Stimulated activated CD4-positive, alpha-beta T cell treated with anti-CD3 and anti-CD28 coated beads, Interleukin-12 subunit alpha, Interleukin-12 subunit beta, amount 100 ng/mL, for 24 hours (primary cell): Measurements from ENCODE around the gene HSDL2.
"Not testable (repeated sequence)": the region's sequence is repeated elsewhere in the genome, so short reads cannot be mapped to it uniquely, and the experiment has no call there.

Experiments
- DNase-seq, 2 experiments: peaks; one replicate each; pipeline ENCODE4 v3.0.0-alpha.2; 2020; ENCODE audit warnings: low read depth in 2 of 2

Gene HSDL2

DNA sequence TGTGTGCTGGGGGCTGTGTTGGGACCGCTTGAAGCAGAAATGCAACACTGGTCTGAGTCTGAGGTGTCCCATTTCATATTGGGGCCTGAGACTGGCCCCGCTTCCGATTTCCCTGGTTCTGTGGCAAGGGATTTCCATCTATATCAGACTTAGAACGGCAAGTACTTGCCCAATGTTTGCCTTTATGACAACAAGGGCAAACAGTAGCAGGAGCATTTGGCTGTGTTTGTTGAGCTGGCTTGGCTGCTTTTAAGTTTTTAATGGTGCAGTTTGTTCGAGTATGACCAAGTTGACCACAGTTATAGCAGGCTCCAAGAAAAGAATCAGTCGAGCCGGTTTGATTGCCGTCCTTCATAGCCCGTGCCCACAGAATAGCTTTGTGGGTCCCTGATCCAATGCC, 17.0 kb downstream of the HSDL2 start:
- DNase-seq, result no peak

DNA sequence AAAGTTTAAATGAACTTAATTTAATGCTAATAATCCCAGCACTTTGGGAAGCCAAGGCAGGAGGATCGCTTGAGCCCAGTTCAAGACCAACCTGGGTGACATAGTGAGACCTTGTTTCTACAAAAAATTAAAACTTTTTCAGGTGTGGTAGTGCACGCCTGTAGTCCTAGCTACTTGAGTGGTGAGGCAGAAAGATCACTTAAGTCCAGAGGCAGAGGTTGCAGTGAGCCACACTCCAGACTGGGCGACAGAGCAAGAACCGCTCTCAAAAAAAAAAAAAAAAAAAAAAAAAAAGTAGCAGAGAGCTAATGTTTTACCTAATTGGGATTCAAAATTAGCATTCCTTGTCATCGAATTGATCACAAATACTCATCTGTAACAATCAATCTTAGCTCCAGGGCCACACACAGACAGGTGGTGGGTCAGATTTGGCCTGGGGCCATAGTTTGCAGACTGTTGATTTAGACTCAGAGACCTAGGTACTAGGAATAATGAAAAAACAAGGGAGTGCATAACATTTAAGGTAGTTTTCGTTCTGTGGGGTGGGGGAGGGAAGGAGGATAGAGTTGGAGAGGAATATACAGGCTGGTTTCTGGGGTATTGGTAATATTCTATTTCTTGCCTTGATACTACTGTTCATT, 21.4 kb downstream of the HSDL2 start:
- DNase-seq, result no peak

DNA sequence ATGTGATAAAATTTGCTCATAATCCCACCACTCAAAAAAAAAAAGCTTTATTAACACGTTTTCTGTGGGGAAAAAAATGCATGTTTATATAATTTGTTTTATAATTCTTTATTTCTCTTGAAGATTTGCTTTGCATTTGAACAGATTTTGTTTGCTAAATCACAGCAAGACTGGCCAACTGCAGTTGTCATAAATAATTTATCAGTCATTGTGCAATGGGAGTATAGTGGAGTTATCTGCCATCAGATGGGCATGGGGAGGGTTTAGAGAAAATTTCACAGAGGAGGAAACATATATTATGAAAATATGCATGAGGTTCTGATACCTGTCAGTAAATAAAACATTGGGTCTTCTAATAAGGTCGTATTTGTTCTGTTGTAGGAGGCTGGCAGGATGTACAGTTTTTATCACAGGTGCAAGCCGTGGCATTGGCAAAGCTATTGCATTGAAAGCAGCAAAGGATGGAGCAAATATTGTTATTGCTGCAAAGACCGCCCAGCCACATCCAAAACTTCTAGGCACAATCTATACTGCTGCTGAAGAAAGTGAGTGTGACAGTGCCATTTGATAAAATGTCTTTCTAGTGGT, 23.8 kb downstream of the HSDL2 start:
- no peak for DNase-seq

DNA sequence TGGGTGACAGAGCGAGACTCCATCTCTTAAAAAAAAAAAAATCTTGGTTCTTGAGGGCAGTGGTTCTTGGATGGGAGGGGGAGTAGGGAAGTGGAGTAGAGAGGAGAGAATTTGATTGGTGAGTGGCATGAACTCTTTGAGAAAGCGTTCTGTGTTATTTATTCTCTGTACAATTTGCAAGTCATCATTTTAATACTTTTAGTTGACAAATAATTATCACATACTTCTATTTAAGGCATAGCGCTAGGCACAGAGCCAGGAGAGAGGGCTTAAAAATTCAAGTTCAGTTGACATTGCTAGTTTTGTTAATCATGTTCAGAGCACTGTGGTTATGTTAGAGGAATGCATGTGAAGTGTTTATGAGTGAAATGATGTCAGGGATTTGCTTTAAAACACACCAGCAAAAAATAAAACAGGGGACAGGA, 24.6 kb downstream of the HSDL2 start:
- DNase-seq, result no peak

DNA sequence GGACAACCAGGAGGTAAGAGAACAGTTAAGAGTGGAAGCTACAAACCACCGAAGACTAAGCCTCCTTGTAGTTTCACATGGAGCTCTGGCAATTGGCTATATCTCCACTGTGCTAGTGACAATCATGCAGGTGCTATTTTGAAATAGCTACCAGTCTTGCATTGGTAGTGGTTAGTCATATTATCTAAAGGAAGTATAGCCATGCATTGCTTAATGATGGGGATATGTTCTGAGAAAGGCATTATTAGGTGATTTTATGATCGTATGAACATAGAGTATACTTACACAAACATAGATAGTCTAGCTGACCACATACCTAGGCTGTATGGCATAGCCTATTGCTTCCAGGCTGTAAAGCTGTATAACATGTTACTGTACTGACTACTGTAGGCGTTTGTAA, 28.4 kb downstream of the HSDL2 start:
- no peak for DNase-seq

DNA sequence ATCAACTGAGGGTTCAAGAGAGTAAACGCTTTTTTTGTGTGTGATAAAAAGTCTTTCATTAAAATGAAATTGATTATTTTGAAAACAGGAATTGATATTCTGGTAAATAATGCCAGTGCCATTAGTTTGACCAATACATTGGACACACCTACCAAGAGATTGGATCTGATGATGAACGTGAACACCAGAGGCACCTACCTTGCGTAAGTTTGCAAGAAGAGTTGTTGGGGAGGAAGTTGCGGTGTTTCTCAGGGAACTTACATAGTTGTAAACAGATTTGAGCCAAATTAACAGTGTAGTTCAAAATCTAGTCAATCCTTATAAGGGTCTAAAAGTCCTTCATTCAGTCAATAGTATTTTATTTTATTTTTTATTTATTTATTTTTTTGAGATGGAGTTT, 28.9 kb downstream of the HSDL2 start:
- no peak for DNase-seq

DNA sequence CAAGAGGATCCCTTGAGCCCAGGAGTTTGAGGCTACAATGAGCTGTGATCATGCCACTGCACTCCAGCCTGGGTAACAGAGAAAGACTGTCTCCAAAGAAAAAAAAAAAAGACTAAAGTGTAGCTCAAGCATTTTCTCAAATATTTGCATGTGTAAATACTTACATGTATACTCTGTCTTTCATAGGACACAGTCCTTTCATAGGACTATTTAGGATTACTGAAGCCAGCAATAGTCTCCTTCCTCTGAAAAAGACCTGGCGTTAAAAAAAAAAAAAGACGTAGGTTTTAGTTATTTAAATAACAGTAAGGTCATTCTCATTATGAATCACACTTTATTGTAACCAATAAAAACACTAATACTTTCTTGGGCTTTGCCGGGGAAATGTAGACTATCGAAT, 29.9 kb downstream of the HSDL2 start:
- DNase-seq, result no peak

DNA sequence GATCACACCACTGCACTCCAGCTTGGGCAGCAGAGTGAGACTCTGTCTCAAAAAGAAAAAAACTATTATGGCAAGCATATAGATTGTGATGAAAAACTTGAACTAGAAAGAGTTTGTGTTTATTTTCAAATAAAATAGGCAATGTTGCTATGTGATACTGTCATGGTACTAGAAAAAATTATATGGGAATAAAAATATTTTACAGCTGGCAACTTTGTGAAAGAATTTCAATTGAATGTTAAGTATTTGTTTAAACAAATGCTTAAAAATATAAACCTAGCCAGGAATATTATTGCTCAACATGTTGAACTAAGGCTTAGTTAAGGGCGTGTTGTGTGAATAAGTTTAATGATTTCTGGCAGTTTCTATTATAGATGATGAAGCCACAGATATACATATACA, 31.7 kb downstream of the HSDL2 start:
- no peak for DNase-seq

DNA sequence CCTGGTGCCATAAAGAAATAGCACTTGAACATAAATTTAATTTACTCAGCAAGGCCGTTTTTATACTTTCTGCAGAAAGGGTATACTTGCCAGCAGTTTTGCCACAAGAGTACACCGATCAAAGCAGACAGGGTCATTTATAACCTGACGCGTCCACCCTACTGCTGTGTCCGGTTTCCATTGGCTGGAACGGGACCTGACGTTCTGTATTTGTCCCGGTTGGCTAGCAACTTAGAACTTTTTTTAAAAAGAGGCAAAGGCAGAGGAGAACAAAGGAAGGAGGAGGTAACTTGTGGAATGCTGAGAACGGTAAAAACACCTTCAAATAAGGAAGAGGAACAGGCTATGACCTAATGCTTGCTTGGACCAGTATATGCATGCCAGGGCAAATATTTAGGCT, 33.8 kb downstream of the HSDL2 start:
- DNase-seq, result not testable (repeated sequence)

DNA sequence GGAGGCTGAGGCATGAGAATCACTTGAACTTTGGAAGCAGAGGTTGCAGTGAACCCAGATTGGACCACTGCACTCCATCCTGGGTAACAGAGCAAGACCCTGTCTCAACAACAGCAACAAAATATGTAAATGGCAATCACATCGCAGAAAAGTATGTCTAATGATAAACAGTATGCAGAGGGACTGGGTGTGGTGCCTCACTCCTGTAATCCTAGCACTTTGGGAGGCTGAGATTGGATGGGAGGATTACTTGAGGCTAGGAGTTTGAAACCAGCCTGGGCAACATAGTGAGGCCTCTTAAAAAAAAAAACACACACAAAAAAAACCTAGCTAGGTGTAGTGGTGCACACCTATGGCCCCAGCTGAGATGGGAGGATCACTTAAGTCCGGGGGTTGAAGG, 40.3 kb downstream of the HSDL2 start:
- no peak for DNase-seq

DNA sequence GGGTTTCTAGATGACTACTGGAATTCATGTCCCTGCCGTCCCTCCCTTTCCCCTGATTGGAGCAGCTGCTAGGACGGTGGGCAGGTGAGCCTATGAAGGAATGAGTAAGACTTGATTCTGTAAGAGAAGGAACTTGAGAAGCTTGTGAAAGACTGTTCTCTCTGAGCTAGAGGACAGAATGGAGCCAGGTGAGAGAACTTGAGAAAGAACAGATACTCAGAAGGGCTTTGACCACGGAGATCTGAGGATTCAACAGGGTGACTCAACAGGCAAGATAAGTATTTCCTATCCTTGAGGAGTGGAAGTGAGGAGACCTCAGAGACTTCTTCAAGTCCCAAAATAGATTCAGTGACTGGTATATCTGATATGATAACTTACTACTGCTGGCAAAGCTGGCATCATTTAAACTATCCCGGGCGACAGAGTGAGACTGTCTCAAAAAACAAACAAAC, 41.9 kb downstream of the HSDL2 start:
- DNase-seq, result no peak

DNA sequence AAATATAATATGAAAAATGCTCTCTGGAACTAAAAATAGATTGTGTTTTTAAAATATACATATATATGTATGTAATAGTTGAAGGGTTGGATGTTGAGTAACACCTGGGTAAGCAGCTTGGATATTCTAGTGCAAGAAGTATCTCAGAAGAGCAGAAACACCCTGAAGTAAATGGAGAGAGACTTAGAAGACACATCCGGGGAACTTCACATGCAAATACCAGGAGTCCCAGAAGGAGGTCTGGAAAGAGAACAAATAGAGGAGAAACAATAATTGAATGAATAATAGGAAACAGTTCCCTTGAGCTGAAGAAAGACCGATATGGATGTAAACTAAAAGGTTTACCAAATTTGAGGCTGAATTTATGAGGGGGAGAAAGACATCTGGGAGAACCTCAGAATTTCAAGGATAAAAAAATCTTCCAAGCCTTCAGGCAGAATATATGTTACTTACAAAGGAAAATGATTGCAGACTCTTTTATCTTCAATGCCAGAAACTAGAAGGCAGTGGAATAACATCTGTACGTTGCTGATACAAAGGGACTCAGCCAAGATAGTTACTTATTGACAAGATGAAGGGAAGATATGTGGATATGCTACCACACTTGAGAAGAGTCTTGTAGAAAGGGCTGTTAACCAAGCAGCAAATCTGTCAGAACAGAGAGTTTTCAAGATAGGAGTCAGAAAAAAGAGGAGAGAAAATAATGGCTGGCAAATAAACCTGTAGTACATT, 42.7 kb downstream of the HSDL2 start:
- DNase-seq, result no peak

DNA sequence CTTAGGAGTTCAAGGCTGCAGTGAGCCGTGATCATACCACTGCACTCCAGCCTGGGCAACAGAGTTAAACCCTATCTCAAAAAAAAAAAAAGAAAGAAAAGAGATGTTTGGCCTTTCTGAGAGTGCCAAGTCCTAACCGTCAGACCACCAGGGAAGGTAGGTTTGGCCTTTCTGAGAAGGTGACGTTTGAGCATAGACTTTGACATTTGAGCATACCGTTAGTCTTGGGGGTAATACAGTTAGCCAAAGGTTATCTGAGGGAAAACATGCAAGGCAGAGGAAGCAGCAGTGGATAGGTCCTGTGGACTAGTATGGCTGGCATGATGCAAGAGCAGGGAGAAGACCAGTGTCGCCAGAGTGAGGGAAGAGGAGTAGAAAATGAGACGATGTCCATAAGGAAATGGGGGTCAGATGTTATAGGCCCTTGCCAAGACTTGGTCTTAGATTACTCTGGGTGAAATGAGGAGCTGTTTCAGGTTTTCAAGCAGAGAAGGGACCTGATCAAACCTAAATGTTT, 50.2 kb downstream of the HSDL2 start:
- no peak for DNase-seq

DNA sequence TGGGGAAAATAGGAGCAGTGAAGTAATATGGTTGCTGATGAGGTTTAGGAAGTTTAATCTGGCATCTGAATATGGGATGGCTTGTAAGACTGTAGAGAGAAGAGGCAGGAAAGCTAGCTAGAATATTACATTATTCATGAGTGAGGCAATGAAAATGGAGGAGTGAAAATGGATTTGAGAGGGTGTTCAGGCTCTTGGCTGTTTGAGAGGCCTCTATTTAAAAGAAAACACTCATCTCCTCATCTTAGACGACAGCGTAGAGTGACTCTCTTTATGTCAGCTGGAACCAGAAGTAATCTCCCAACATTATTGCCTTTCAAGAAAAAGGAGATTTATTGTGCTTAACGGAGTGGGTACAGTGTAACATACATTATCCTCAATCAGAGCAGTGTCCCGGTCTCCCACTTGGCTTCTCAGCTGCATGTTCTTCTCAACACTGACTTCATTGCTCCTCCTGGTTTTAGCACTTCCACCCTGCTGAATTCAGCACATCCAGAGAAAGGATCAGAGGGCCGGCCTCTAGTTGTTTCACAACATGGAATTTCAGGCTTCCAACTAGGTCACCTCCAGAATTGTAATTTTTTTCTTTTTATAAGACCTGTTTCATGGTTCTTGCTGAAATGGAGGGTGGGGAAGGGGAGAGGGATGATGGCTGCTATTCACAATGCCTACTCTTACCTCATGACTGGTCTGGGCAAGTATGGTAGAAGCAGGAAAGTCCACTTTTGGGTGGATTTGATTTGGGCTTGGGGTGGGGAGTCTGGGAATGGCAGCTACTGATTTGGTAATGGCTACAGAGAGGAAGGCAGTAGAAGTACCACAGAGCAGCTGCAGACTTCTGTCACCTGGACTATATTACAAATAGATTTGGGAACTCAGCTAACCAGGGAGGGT, 53.8 kb downstream of the HSDL2 start:
- DNase-seq, result no peak

DNA sequence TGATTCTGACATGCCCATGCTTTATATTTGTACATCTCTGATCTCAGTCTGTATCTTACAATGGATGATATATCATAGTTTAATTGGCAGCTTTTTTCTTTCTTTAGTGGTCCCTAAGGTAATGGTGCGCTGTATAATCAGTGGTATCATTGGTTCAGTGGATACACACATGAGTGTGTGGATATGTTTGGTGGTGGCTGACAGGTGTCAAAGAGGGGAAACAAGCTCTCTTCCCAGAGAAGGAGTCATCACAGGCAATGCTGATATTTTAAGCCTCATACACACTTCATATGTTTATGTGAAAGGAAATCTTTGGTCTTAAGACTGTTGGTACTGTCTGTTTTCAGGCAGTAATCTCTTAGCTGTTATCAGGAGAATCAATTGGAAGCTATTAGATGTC, 54.6 kb downstream of the HSDL2 start:
- no peak for DNase-seq

DNA sequence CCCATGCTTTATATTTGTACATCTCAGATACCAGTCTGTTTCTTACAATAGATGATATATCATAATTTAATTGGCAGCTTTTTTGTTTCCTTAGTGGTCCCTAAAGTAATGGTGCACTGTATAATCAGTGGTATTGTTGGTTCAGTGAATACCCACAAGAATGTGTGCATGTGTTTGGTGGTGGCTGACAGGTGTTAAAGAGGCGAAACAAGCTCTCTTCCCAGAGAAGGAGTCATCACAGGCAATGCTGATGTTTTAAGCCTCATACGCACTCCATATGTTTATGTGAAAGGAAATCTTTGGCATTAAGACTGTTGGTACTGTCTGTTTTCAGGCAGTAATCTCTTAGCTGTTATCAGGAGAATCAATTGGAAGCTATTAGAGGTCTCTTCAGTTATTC, 57.5 kb downstream of the HSDL2 start:
- DNase-seq, result no peak

DNA sequence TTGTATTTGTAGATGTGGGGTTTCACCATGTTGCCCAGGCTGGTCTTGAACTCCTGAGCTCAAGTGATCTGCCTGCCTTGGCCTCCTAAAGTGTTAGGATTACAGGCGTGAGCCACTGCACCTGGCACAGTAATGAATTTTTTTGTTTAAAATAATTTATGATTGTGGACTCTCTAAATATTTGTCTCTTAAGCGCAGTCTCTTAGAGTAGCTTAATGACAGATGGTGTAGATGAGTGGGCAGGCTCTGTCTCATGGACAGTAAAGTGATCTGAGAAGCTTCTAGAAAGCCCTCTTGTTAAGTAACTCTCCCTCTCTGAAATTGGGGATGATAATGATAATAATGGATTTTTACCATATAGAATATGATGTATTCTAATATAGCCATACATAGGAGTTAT, 59.3 kb downstream of the HSDL2 start:
- no peak for DNase-seq

DNA sequence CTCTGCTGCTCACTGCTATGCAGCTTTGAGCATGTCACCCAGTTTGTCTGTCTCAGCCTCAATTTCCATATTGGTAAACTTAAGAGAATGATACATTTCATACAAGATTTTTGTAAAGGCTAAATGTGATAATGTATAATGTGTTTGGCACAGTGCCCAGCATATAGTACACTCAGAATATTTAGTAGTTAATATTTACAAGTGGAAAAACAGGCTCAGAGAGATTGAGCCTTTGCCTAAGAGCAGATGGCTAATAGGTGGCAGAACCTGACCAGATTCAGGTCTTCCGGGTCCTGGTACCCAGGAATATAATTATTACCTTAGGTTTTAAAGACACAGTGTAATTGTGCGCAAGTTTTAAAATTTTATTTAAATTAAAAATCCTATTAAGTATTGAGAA, 59.9 kb downstream of the HSDL2 start:
- no peak for DNase-seq

DNA sequence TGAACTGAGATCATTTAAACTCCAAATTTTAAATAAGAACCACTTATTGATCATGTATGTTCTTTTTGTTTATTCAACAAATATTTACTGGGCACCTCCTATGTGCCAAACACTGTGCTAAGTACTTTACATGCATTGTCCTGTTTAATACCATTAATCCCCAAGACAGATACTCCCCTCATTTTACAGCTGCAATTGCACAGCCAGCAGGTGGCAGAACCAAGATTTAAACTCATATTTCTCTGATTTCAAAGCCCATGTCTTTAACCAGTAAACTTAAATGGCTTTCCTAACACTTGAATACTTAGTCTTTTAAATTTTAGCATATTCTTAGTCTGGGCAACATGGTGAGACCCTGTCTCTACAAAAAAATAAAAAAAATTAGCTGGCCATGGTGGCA, 63.3 kb downstream of the HSDL2 start:
- no peak for DNase-seq

DNA sequence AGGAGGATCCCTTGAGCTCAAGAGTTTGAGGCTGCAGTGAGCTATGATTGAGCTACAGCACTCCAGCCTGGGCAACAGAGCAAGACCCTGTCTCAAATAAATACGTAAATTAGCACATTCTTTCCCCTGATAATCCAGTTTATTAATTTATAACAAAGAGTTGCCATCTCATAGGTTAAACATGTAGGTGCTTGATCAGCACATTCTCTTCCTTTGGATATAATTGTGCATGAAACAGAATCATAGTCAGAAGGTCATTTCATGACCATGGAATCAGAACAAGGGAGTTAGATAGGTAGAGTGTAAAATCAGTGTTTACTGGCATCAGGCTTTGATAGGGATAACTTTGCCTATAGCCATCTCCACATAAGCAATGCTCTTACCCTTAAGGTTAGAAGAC, 63.7 kb downstream of the HSDL2 start:
- DNase-seq, result no peak

DNA sequence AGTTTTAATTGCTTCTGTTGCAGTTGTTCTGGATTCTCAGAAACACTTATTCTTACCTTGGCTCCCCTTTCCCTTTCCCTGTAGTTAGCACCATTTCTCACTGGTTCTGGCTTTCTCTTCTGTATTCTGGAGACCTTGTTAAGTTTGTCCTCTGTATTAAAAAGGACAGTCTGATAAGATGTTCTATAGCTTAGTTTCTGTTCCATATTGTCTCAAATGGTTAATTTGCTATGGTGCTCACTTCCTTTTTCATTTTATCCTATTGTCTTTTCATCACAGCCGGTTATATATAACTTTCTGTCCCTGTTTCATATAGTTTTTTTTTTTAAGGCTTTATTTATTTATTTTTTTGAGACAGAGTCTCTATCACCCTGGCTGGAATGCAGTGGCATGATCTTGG, 65.3 kb downstream of the HSDL2 start:
- no peak for DNase-seq

DNA sequence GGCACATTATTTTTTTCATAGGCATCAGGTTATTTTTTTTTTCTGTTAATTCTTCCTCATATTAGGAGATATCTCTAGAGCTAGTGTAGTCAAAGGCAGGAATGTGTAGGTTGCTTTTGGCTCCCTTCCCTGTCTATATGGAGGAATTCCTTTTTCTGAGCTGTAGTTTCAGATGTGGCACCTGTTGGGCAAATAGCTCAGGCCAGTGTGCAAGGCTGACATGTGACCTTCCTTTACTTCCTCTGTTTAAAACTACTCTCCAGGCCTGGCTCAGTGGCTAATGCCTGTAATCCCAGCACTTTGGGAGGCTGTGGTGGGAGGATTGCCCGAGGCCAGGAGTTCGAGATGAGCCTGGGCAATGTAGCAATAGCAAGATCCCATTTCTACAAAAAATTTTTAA, 66.2 kb downstream of the HSDL2 start:
- DNase-seq, result no peak
